Natural killer cell treated with Interleukin-12 subunit alpha and Interleukin-12 subunit beta and Interleukin-15 and Interleukin-18, amount 100 ng/mL, for 72 hours (primary cell): ENCODE results near the gene ARHGAP15. TPM values are rescaled to one million over a fixed set of nuclear protein-coding genes. Genes with fewer than 3 reads are reported as not detected.

Experiments
- ATAC-seq, 2 donors: fragments of 150-1000 bp; cut with Tn5 transposase in 1 of 2; sonication (Bioruptor Pico), chemical (Tn5 transposase) in 1 of 2; 2 replicates each; pipeline ENCODE4 v1.10.0; 2021
- DNase-seq: peaks from one replicate; pipeline ENCODE4 v3.0.0; 2022; ENCODE audit warnings: low spot score
- H3K27ac Mint-ChIP-seq, 2 donors: 1 replicate in 1 of 2; 2 replicates in 1 of 2; pipeline ENCODE4 v1.8.0; 2022; ENCODE audit warnings: mixed read lengths in 2 of 2, mild to moderate bottlenecking in 1 of 2, moderate library complexity in 1 of 2
- H3K27me3 Mint-ChIP-seq, 2 donors: 1 replicate in 1 of 2; 2 replicates in 1 of 2; pipeline ENCODE4 v1.8.0; 2022; ENCODE audit warnings: mixed read lengths in 2 of 2
- H3K36me3 Mint-ChIP-seq: one replicate; pipeline ENCODE4 v1.8.0; 2022; ENCODE audit warnings: mixed read lengths
- H3K4me1 Mint-ChIP-seq, 2 donors: 1 replicate in 1 of 2; 2 replicates in 1 of 2; pipeline ENCODE4 v1.8.0; 2022; ENCODE audit warnings: low read depth in 2 of 2, mixed read lengths in 2 of 2, mild to moderate bottlenecking in 1 of 2
- H3K4me3 Mint-ChIP-seq: one replicate; pipeline ENCODE4 v1.8.0; 2022; ENCODE audit warnings: mixed read lengths
- H3K9me3 Mint-ChIP-seq: 2 replicates; pipeline ENCODE4 v1.8.0; 2022; ENCODE audit warnings: mixed read lengths
- total RNA-seq, 2 donors: library from RNA; stranded (reverse); gene quantifications; one replicate each; pipeline ENCODE4 v1.2.3, GENCODE V29; 2022

ARHGAP15 gene
- total RNA-seq, 2 donors from 2014 or later: 80.6 to 133 TPM

GRCh38 chr2:143229952-143230351 is 100.7 kb downstream of the ARHGAP15 start:
- ATAC-seq (no peak), DNase-seq (no peak)
- H3K27me3 Mint-ChIP-seq: no peaks in the 10 kb centered on the region
- H3K9me3 Mint-ChIP-seq: peaks cover 6% of the 10 kb centered on the region
- H3K4me3 Mint-ChIP-seq: no peak overlapping the region
- peaks cover 14 to 17% of the 10 kb centered on the region in 2 donors for H3K4me1 Mint-ChIP-seq
- peaks cover 47% of the 10 kb centered on the region for H3K36me3 Mint-ChIP-seq
- no peak overlapping the region for H3K27ac Mint-ChIP-seq

DNA sequence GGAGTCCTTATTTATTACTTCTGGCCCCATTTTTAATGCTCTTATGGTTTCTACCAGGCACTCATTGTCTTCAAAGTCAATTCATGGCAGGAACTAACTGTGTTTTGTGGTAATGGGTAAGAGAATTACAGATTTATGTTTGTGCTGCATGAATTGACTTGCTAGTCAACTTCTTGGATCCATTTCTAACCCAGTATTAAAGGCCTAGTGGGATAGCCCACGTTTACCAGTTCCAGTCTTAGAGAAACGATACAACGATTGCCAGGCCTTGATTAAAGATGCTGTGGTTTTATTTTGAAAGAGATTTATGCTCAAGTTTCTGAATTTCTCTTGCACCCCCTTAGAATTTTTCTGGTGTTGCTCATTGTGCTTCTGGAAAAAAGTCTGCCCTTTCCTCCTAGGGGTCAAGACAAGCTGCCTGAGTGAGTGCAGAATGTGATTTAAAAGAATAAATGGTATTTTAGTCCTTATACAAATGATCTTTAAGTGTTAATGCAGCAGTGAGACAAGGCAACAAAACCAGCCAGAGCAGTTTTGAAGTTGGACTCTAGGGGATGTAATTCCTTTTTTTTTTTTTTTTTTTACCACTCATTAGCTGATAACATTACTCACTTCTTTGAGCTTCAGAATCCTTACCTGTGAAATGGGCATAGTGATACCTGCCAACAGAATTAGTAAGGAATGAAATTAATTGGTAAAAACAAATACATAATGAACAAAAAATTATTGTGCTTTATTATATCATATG is 101.5 kb downstream of the ARHGAP15 start:
- DNase-seq (no peak), ATAC-seq (no peak)
- Mint-ChIP-seq H3K27me3 (no peaks in the 10 kb centered on the region), H3K4me1 (peaks cover 19 to 22% of the 10 kb centered on the region in 2 donors), H3K4me3 (no peak overlapping the region), H3K27ac (no peak overlapping the region), H3K36me3 (peaks cover 54% of the 10 kb centered on the region), H3K9me3 (peaks cover 6% of the 10 kb centered on the region)

GRCh38 chr2:143231254-143231645 is 102.0 kb downstream of the ARHGAP15 start:
- DNase-seq (no peak), ATAC-seq (no peak)
- no peak overlapping the region for H3K4me3 Mint-ChIP-seq
- peaks cover 6% of the 10 kb centered on the region for H3K9me3 Mint-ChIP-seq
- H3K27me3 Mint-ChIP-seq: no peaks in the 10 kb centered on the region
- H3K27ac Mint-ChIP-seq: peak overlapping the region; percentile 50 to 55
- peaks cover 18% of the 10 kb centered on the region in 2 donors for H3K4me1 Mint-ChIP-seq
- peaks cover 57% of the 10 kb centered on the region for H3K36me3 Mint-ChIP-seq

- Mint-ChIP-seq H3K27ac (no peak overlapping the region), H3K36me3 (peaks cover 40% of the 10 kb centered on the region), H3K4me1 (peaks cover 22 to 27% of the 10 kb centered on the region in 2 donors), H3K27me3 (no peaks in the 10 kb centered on the region), H3K4me3 (no peak overlapping the region), H3K9me3 (peaks cover 6% of the 10 kb centered on the region)
- DNase-seq (no peak), ATAC-seq (no peak)
These were observed 108.0 kb downstream of the ARHGAP15 start for GRCh38 chr2:143237146-143237777.

GRCh38 chr2:143241403-143242088 is 112.3 kb downstream of the ARHGAP15 start:
- Mint-ChIP-seq H3K9me3 (no peaks in the 10 kb centered on the region), H3K27ac (peak overlapping the region in 1 of 2 donors; percentile 86), H3K27me3 (no peaks in the 10 kb centered on the region), H3K36me3 (peaks cover 4% of the 10 kb centered on the region), H3K4me1 (peaks cover 12 to 16% of the 10 kb centered on the region in 2 donors), H3K4me3 (no peak overlapping the region)
- DNase-seq (no peak), ATAC-seq (no peak)

- Mint-ChIP-seq H3K9me3 (no peaks in the 10 kb centered on the region), H3K36me3 (peaks cover 9% of the 10 kb centered on the region), H3K27me3 (no peaks in the 10 kb centered on the region), H3K27ac (no peak overlapping the region), H3K4me1 (peaks cover 5 to 11% of the 10 kb centered on the region in 2 donors), H3K4me3 (no peak overlapping the region)
- DNase-seq (no peak), ATAC-seq (no peak)
These were observed 117.0 kb downstream of the ARHGAP15 start for GRCh38 chr2:143246246-143246645.

GRCh38 chr2:143246815-143247744 is 117.9 kb downstream of the ARHGAP15 start:
- Mint-ChIP-seq H3K4me3 (no peak overlapping the region), H3K27ac (no peak overlapping the region), H3K4me1 (peaks cover 3 to 13% of the 10 kb centered on the region in 2 donors)

DNA sequence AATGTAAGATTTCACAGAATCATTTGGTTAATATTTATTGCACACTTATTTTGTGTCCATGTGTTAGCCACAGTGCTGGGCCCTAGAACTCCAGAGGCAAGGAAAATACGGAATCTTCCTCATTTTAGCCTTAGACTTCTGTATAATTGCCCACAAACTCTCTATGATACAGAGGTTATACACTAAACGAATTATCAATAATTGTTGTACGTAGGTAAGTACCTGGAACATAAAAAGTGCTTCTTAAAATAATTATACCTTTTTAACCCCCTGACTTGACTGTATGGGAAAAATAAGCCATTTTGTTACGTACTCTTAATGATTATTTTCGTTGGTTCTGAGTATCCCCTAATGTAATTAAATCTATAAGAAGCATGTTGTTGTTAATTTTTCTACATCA is 119.4 kb downstream of the ARHGAP15 start:
- DNase-seq (no peak), ATAC-seq (no peak)
- H3K36me3 Mint-ChIP-seq: peaks cover 11% of the 10 kb centered on the region
- H3K27ac Mint-ChIP-seq: no peak overlapping the region
- peaks cover 11 to 22% of the 10 kb centered on the region in 2 donors for H3K4me1 Mint-ChIP-seq
- no peaks in the 10 kb centered on the region for H3K9me3 Mint-ChIP-seq
- H3K4me3 Mint-ChIP-seq: no peak overlapping the region
- H3K27me3 Mint-ChIP-seq: no peaks in the 10 kb centered on the region

More at GRCh38 chr2:143246815-143247744, 117.9 kb downstream of the ARHGAP15 start:
- no peak for DNase-seq
- Mint-ChIP-seq H3K36me3 (peaks cover 6% of the 10 kb centered on the region), H3K9me3 (no peaks in the 10 kb centered on the region), H3K27me3 (no peaks in the 10 kb centered on the region)
- ATAC-seq: peak in 1 of 2 donors; percentile 64

DNA sequence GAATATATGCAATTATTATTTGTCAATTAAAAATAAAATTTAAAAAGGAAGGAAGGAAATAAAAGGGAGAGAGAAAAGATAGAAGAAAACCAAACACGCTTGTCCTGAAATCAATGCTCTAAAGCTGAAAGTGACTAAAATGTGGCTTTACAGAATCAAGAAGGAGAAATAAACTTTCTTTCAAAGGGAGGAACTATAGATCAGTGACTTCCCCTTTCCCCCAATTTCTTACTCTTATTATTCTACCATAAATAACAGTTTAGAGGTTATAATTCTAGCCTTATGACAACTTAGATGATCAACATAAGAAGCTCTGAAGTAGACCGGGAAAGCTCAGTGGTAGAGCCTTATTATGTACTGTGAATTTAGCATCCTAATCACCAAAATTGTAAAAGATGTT is 122.5 kb downstream of the ARHGAP15 start:
- H3K9me3 Mint-ChIP-seq: no peaks in the 10 kb centered on the region
- H3K36me3 Mint-ChIP-seq: peaks cover 11% of the 10 kb centered on the region
- H3K27me3 Mint-ChIP-seq: no peaks in the 10 kb centered on the region
- ATAC-seq: no peak
- H3K4me1 Mint-ChIP-seq: peaks cover 25 to 48% of the 10 kb centered on the region in 2 donors
- DNase-seq: no peak
- no peak overlapping the region for H3K4me3 Mint-ChIP-seq
- H3K27ac Mint-ChIP-seq: peak overlapping the region; percentile 83

GRCh38 chr2:143252138-143252907 is 123.1 kb downstream of the ARHGAP15 start:
- H3K4me1 Mint-ChIP-seq: peaks cover 30 to 54% of the 10 kb centered on the region in 2 donors
- peak overlapping the region; percentile 74 for H3K4me3 Mint-ChIP-seq
- DNase-seq: no peak
- H3K36me3 Mint-ChIP-seq: peaks cover 11% of the 10 kb centered on the region
- H3K9me3 Mint-ChIP-seq: no peaks in the 10 kb centered on the region
- H3K27me3 Mint-ChIP-seq: no peaks in the 10 kb centered on the region
- peak overlapping the region; percentile 83 for H3K27ac Mint-ChIP-seq
- ATAC-seq: peak in 1 of 2 donors; percentile 51

GRCh38 chr2:143254110-143254509 is 124.9 kb downstream of the ARHGAP15 start:
- H3K27me3 Mint-ChIP-seq: no peaks in the 10 kb centered on the region
- peak overlapping the region; percentile 92 to 94 for H3K27ac Mint-ChIP-seq
- H3K36me3 Mint-ChIP-seq: peaks cover 11% of the 10 kb centered on the region
- peaks cover 41 to 70% of the 10 kb centered on the region in 2 donors for H3K4me1 Mint-ChIP-seq
- H3K4me3 Mint-ChIP-seq: peak overlapping the region; percentile 54
- DNase-seq (no peak), ATAC-seq (no peak)
- no peaks in the 10 kb centered on the region for H3K9me3 Mint-ChIP-seq

GRCh38 chr2:143255086-143255485 is 125.9 kb downstream of the ARHGAP15 start:
- Mint-ChIP-seq H3K4me1 (peaks cover 45 to 76% of the 10 kb centered on the region in 2 donors), H3K9me3 (no peaks in the 10 kb centered on the region), H3K36me3 (peaks cover 11% of the 10 kb centered on the region), H3K27me3 (no peaks in the 10 kb centered on the region), H3K27ac (peak overlapping the region; percentile 92 to 94), H3K4me3 (peak overlapping the region; percentile 90)
- no peak for DNase-seq
- ATAC-seq: no peak
